PC-3 (cell line): ENCODE measurements around the gene MTA1. TPM values are rescaled to one million over a fixed set of nuclear protein-coding genes. Genes with fewer than 3 reads are reported as not detected.
A peak's percentile ranks its signal among the peaks of the same experiment; 100 is the strongest.

ENCODE experiments used
- ATAC-seq: fragments of 200-7000 bp; cut with Tn5 transposase; 2 replicates; pipeline ENCODE4 v1.9.1; 2020; ENCODE audit warnings: mild to moderate bottlenecking, moderate library complexity
- BruUV-seq: library from RNA; stranded (reverse); fragments of 400-500 nt; replicated peaks from 2 replicates; lab custom pipeline; 2021; lab: Mats Ljungman, UMichigan
- CTCF ChIA-PET: fragments of 300-600 bp; sonication (Branson Sonifier 250); formaldehyde crosslinking; loops from one replicate; lab custom pipeline; 2022; ENCODE audit warnings: antibody characterized with exemption; lab: Charles Lee
- POLR2A ChIA-PET: fragments of 300-600 bp; sonication (Branson Sonifier 250); formaldehyde crosslinking; loops from one replicate; lab custom pipeline; 2022; ENCODE audit warnings: antibody characterized with exemption; ENCODE audit not compliant: unreplicated experiment; lab: Charles Lee
- DNase-seq: peaks from one replicate; pipeline ENCODE4 v3.0.0-alpha.2; 2015
- H2AFZ ChIP-seq: fragments of 300-600 bp; sonication (generic); 2 replicates; pipeline ENCODE4 v1.6.0; 2016; ENCODE audit warnings: antibody characterized with exemption, low read length
- H3F3A ChIP-seq: fragments of 300-600 bp; sonication (generic); one replicate; pipeline ENCODE4 v1.6.0; 2017; ENCODE audit warnings: antibody characterized with exemption, low read length, control low read depth, mild to moderate bottlenecking; ENCODE audit not compliant: unreplicated experiment
- H3K27ac ChIP-seq: fragments of 300-600 bp; sonication (generic); 2 replicates; pipeline ENCODE4 v1.5.1; 2016; ENCODE audit warnings: mild to moderate bottlenecking, low read length
- H3K27me3 ChIP-seq: fragments of 300-600 bp; sonication (generic); 2 replicates; pipeline ENCODE4 v1.6.1; 2016; ENCODE audit warnings: low read length, mixed read lengths
- H3K36me3 ChIP-seq: fragments of 300-600 bp; sonication (generic); 2 replicates; pipeline ENCODE4 v1.6.1; 2016; ENCODE audit warnings: low read depth, mixed run types, low read length, mixed read lengths
- H3K4me1 ChIP-seq: fragments of 300-600 bp; sonication (generic); 2 replicates; pipeline ENCODE4 v1.5.1; 2016; ENCODE audit warnings: low read length; ENCODE audit not compliant: insufficient read depth
- H3K4me2 ChIP-seq: fragments of 300-600 bp; sonication (generic); 2 replicates; pipeline ENCODE4 v1.6.0; 2016; ENCODE audit warnings: low read length
- H3K4me3 ChIP-seq: fragments of 300-600 bp; sonication (generic); 2 replicates; pipeline ENCODE4 v1.5.1; 2016; ENCODE audit warnings: mild to moderate bottlenecking, low read length, mixed read lengths
- H3K79me2 ChIP-seq: fragments of 300-600 bp; sonication (generic); 2 replicates; pipeline ENCODE4 v1.6.1; 2017; ENCODE audit warnings: low read length, mixed read lengths
- H3K9ac ChIP-seq: fragments of 300-600 bp; sonication (generic); 2 replicates; pipeline ENCODE4 v1.6.0; 2016; ENCODE audit warnings: mild to moderate bottlenecking, low read length
- H3K9me2 ChIP-seq: fragments of 300-600 bp; sonication (generic); replicated peaks from 2 replicates; pipeline ENCODE4 v1.6.1; 2016; ENCODE audit warnings: mixed run types, low read length, mixed read lengths
- H3K9me3 ChIP-seq: fragments of 300-600 bp; sonication (generic); 2 replicates; pipeline ENCODE4 v1.6.1; 2016; ENCODE audit warnings: low read length, mixed read lengths
- H4K20me1 ChIP-seq: fragments of 300-600 bp; sonication (generic); 2 replicates; pipeline ENCODE4 v1.6.1; 2016; ENCODE audit warnings: low read length, mixed read lengths
- EZH2 ChIP-seq: fragments of 300-600 bp; sonication (generic); IDR thresholded peaks from one replicate; pipeline ENCODE4 v1.6.1; 2017; ENCODE audit warnings: antibody characterized with exemption, mild to moderate bottlenecking, low read length; ENCODE audit not compliant: unreplicated experiment
- EZH2phosphoT487 ChIP-seq: fragments of 300-600 bp; sonication (generic); IDR thresholded peaks from 2 replicates; pipeline ENCODE4 v1.6.1; 2018; ENCODE audit warnings: mild to moderate bottlenecking, antibody characterized with exemption, low read length, borderline replicate concordance
- intact Hi-C: fragments of 100-400 bp; cut with micrococcal nuclease; formaldehyde crosslinking; loops from 2 replicates; pipeline ENCODE4 v1.9.0; 2023
- total RNA-seq: library from RNA; depleted of rRNA; stranded (reverse); fragments of >200 nt; gene quantifications from 2 replicates; pipeline ENCODE4 v1.2.3, GENCODE V29; 2014
- TF ChIP-seq, protein P1 (sequence below): fragments of 300-600 bp; sonication (generic); conservative IDR thresholded peaks from 2 replicates; pipeline ENCODE4 v1.5.1; 2017; ENCODE audit warnings: antibody characterized with exemption, low read depth, mild to moderate bottlenecking, low read length

MTA1 gene
- total RNA-seq, 1 experiment from 2014 or later = 82.3 TPM

DNA sequence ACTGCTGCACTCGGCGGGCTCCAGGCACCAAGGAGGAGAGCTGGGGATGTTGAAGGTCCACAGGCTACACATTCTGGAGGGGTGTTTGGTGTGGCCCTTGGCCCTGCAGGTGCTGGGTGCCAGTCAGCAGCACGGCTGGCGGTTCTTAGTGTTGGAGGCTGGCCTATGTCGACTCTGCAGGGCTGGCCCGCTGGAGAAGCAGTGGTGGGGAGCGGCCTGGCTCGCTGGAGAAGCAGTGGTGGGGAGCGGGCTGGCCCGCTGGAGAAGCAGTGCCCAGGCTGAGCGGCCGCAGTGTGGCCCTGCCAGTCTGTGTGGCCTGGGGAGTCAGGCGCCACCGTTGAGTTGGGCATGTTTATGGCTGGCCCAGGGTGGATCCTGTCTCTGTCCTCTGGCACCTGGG, 27.3 kb downstream of the MTA1 start:
- no TSS peak for BruUV-seq
- CTCF ChIA-PET = no interaction called here
- peaks cover 5% of the 10 kb centered on the region; the same call in 1 of the 2 replicates for H3K36me3 ChIP-seq

DNA sequence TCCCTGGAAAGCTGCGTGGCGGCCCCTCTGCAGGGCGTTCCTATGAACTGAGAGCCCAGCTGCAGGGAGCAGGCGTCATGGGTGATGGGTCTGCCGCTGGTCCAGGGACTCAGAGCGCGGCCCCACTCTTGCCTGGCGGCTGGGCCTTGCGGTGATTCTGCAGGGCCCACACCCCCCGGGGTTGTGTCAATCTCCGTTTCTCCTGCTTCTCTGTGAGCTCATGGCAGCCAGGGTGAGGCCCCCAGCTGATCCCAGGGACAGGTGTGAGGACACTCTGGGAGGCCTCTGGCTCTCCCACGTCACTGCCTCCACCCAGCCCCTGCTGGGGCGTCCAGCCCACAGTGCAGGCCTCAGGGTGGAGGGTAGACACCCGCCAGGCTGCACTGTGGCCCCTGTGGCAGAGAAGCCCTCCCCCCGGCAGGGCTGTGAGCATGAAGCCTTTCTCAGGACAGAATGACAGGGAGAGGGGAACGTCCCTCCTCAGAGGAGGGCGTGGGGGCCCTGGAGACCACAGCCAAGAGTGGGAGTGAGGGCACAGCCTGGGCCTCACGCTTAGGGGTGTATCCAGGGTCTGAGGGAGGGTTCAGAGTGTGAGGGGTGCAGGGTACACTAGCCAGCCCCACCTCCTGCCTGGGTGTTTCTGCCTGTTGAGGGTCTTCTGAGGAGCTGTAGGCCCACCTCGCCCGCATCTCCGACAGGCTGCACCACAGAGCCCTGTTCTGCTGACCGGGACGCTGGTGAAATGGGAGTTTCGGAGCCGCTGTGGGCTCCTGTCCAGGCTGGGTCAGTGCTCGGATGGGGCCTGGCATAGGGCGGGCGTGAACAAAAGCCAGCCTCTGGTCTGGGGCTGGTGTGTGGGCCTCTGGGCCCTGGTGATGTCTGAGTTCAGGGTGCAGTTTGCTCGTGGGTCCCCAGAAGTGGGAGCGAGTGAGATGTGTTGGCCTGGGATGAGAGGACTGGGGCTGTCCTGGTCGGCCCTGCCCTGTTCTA, 28.3 kb downstream of the MTA1 start:
- intact Hi-C loops = loop anchor here (2.0 kb wide), 1 partner anchor 43 kb away; the partner anchor contains the start of gene TEDC1
- CTCF ChIA-PET = no interaction called here
- no peak overlapping the region for H3K27ac ChIP-seq

More for the DNA sequence above, 27.3 kb downstream of the MTA1 start:
- DNase-seq (no peak), ATAC-seq (no peak)
- no peaks in the 10 kb centered on the region for H3K9me2 ChIP-seq
- no peaks in the 10 kb centered on the region for H4K20me1 ChIP-seq
- TF ChIP-seq EZH2phosphoT487 (no peak), EZH2 (no peak)
- TF ChIP-seq, protein P1, sequence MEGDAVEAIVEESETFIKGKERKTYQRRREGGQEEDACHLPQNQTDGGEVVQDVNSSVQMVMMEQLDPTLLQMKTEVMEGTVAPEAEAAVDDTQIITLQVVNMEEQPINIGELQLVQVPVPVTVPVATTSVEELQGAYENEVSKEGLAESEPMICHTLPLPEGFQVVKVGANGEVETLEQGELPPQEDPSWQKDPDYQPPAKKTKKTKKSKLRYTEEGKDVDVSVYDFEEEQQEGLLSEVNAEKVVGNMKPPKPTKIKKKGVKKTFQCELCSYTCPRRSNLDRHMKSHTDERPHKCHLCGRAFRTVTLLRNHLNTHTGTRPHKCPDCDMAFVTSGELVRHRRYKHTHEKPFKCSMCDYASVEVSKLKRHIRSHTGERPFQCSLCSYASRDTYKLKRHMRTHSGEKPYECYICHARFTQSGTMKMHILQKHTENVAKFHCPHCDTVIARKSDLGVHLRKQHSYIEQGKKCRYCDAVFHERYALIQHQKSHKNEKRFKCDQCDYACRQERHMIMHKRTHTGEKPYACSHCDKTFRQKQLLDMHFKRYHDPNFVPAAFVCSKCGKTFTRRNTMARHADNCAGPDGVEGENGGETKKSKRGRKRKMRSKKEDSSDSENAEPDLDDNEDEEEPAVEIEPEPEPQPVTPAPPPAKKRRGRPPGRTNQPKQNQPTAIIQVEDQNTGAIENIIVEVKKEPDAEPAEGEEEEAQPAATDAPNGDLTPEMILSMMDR = no peak
- no peak overlapping the region for H2AFZ ChIP-seq
- no peak overlapping the region for H3K9ac ChIP-seq
- H3K4me3 ChIP-seq = no peak overlapping the region
- POLR2A ChIA-PET = no interaction called here
- intact Hi-C loops = no loop called here
- no peaks in the 10 kb centered on the region for H3K9me3 ChIP-seq
- H3K27me3 ChIP-seq = no peaks in the 10 kb centered on the region
- no peak overlapping the region for H3K4me2 ChIP-seq
- no peaks in the 10 kb centered on the region for H3F3A ChIP-seq
- H3K79me2 ChIP-seq = no peaks in the 10 kb centered on the region
- H3K4me1 ChIP-seq = no peaks in the 10 kb centered on the region
- no peak overlapping the region for H3K27ac ChIP-seq

More for the DNA sequence above, 28.3 kb downstream of the MTA1 start:
- Histone ChIP-seq H3K4me2 (no peak overlapping the region), H3K79me2 (no peaks in the 10 kb centered on the region), H2AFZ (no peak overlapping the region), H3K4me3 (no peak overlapping the region), H3K27me3 (no peaks in the 10 kb centered on the region), H3F3A (no peaks in the 10 kb centered on the region), H3K4me1 (no peaks in the 10 kb centered on the region), H3K9me3 (no peaks in the 10 kb centered on the region), H4K20me1 (no peaks in the 10 kb centered on the region), H3K36me3 (no peaks in the 10 kb centered on the region; the same call in 1 of the 2 replicates), H3K9me2 (no peaks in the 10 kb centered on the region), H3K9ac (no peak overlapping the region)
- DNase-seq (no peak), ATAC-seq (peak; percentile 10; the same call in 1 of the 2 replicates)
- BruUV-seq = no TSS peak
- TF ChIP-seq EZH2phosphoT487 (no peak), EZH2 (no peak)
- TF ChIP-seq, protein P1 = no peak
- POLR2A ChIA-PET = no interaction called here
